Stromal cell of bone marrow (primary cell): ENCODE data around the gene MDC1.

Source experiments
- DNase-seq: peaks from one replicate; pipeline ENCODE4 v3.0.0-alpha.2; 2012; ENCODE audit warnings: low read depth

The MDC1 gene

GRCh38 chr6:30747300-30747687, 30.2 kb upstream of the MDC1 start:
- DNase-seq = no peak

- peak; percentile 83 for DNase-seq
Observed at GRCh38 chr6:30744054-30744805, 27.1 kb upstream of the MDC1 start, which contains the start of gene IER3. TSS of gene IER3 (minus strand) at chr6:30744547. CDS start at chr6:30744518, 29 bp downstream.

GRCh38 chr6:30743099-30744053, 26.3 kb upstream of the MDC1 start:
- no peak for DNase-seq

DNA sequence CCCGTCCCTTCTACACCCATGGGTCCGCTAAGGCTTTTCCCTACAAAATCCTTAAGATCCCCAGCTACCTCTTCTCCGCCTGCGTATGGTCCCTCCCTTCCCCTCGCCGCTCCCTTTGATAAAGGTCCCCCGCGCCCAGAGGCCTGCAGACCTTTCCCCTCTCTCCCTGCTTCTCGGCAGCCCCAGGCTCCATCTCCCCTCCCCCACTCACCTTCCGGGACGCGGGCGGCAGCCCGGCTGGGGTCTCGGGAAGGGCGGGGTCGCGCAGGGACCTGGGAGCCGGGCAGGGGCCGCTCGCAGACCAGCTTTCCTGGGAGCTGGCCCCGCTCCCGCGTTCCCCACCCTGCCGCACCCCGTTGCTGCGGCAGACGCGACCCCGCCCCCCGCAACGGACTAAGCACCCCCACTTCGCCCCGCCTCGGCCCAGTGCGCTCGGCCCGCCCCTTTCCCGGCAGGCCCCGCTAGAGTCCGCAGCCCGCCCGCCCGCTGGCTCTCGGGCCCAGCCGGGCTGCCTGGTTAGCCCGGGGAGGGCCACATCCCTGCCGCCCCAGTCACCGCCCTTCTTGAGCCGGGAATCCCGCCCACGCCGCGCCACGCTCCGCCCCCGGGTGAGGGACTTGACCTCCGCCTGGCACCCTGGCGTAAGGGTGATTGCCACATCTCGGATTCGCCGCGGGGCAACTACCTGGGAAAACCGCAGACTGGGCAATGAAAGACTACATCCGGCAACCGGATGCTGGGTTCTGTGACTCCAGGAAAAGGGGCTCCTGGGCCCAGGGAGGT, 25.4 kb upstream of the MDC1 start, which contains the start of gene FLOT1:
Gene FLOT1 (minus strand): TSS at position 372 of the 783 bp plus-strand sequence. CDS start 498 bp downstream, outside the sequence.
- DNase-seq = peak; percentile 94

- DNase-seq = no peak
Observed at GRCh38 chr6:30741789-30742315, 24.8 kb upstream of the MDC1 start.

- no peak for DNase-seq
Observed at GRCh38 chr6:30741063-30741779, 24.1 kb upstream of the MDC1 start.

GRCh38 chr6:30740540-30740870, 23.4 kb upstream of the MDC1 start:
- no peak for DNase-seq

DNA sequence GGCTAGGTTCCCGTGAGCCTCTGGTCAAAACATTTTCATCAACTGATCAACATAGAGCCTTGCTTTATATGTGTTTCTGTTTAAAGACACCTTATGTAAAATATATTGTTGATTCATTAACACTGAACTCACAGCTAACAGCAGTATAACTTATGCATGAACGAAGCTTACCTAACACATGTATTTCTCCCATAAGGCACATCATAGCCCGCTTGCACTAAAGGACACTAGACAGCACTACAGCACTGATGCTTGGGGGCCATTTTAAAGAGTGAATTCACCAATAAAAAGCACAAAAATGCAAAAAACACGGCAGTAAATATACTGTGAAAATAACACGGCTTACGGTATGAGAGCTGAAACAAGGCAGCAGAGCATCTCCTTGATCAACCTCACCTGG, 21.5 kb upstream of the MDC1 start:
- DNase-seq = no peak

DNA sequence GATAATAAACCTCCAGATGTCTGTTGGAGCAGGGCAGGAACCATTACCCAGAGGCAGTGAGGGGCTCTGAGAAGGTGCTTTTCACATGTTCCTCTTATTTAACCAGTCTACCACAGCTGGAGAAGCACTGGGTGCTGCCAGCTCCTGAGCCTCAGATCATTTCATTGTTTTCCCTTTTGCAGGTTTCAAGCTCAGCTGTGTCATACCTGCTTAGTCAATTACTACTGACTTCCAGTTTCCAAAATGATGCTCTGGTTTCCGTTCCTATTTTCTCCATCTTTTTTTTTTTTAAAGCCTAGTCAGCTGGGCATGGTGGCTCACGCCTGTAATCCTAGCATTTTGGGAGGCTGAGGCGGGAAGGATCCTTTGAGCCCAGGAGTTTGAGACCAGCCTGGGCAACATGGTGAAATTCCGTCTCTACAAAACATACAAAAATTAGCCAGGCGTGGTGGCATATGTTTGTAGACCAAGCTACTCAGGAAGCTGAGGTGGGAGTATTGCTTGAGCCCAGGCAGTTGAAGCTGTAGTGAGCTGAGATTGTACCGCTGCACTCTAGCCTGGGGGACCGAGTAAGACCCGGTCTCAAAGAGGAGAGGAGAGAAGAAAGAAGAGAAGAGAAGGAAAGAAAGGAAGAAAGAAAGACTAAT, 18.7 kb upstream of the MDC1 start:
- no peak for DNase-seq

GRCh38 chr6:30732237-30732943, 15.3 kb upstream of the MDC1 start:
- DNase-seq = no peak

GRCh38 chr6:30730601-30731435, 13.7 kb upstream of the MDC1 start:
- no peak for DNase-seq

DNA sequence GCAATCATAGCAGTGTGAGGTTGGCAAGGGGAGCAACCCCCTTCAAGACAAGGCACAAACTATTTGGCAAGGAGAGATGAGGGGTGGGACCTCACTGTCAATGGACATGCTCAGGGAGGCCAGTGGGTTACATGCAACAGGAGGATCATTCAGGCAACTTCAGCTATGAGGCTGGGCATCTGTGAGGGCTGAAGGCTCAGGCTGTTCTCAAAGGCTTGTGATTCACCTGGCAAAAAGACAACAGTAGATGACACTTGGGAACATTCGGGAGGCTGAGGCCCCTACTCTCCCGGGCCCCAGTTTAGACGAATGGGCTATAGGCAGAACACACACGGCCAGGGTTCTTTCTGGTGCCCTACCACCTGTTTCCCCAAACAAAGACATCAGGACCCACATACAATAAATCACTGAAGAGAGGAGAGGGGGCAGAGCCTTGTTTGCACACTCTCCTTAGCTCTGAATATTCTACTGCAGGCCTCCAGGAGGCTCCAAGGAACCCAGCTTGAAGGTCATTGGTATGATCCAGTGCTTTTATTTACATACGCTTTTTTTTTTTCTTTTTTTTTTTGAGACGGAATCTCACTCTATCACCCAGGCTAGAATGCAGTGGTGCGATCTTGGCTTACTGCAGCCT, 11.0 kb upstream of the MDC1 start:
- DNase-seq = no peak

DNA sequence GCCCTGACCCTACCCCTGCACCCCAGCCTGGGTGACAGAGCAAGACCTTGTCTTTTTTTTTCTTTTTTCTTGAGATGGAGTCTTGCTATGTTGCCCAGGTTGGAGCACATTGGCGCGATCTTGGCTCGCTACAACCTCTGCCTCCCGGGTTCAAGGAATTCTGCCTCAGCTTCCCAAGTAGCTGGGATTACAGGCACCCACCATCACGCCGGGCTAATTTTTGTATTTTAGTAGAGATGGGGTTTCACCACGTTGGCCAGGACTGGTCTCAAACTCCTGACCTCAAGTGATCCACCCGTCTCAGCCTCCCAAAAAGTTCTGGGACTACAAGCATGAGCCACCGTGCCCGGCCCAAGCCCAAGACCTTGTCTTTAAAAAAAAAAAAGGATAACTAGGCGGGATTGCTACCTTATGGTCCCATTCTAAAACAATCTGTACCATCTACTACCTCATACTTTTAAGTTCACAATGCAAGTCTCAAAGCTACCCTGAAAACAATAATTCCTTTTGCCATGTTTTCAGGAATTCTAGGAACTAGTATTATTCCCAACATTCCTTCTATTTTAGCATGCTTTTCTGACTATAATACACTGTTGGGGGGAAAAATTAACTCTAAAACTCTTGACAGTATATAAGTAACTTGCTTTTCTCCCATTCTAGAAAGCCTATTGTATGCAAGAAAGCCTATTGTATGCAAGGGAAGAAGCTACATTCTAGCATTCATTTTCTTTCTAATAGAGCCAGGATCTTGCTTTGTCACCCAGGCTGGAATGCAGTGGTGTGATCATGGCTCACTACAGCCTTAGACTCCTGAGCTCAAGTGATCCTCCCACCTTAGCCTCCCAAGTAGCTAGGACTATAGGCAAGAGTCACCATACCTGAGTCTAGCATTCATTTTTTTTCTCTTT, 9.7 kb upstream of the MDC1 start:
- DNase-seq = no peak

DNA sequence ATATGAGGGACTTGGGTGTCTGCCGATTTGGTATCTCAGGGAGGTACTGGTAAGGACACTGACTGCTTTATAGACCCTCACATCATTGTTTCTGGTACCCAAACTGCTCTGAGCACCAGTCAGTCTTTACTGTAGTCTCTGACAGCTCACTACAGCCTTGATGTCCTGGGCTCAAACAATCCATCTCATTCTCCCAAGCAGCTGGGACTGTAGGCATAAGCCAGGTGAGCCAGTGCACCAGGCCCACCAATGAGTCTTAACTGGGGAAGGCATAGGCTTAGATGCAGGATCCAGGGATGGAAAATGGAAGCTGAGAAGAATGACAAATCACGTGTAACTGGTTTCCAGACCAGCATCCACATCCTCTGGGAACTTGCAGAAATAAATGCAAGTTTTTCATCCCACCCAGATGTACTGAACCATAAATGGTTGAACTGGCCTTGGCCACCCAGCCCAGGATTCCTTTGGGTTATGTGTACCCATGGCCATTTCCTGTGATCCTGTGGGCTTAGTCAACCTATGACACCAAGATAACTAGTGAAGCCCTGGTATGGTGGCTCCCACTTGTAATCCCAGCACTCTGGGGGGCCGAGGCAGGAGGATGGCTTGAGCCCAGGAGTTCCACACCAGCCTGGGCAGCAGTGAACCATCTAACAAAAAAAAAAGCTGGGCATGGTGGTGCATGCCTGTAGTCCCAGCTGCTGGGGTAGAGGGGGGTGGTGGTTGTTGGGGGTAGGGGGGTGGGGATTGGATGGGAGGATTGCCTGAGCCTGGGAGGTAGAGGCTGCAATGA, 8.8 kb upstream of the MDC1 start:
- no peak for DNase-seq

DNA sequence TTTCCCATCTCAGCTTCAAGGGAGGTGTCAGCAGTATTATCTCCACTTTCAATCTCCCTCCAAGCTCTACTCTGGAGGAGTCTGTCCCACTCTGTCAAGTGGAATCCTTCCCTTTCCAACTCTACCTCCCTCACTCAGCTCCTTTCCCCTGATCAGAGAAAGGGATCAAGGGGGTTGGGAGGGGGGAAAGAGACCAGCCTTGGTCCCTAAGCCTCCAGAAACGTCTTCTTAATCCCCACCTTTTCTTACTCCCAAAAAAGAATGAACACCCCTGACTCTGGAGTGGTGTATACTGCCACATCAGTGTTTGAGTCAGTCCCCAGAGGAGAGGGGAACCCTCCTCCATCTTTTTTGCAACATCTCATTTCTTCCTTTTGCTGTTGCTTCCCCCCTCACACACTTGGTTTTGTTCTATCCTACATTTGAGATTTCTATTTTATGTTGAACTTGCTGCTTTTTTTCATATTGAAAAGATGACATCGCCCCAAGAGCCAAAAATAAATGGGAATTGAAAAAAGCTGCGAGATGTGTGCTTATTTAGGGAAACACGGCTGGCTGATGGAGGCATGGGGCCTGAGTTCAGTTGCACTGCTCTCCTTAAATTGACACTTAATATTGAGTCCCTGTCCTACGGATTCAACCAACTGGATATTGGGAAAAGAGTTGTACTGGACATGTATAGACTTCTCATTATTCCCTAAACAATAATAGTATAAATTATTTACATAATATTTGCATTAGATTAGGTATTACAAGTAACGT, 8.0 kb upstream of the MDC1 start:
- DNase-seq = no peak
